ENCODE measurements around the gene SAE1. TPM values are rescaled to one million over a fixed set of nuclear protein-coding genes. Genes with fewer than 3 reads are reported as not detected.

SAE1 gene
- total and polyA plus RNA-seq, 2 of the 4 experiments (the other 2 are of a cell fraction): 165 to 184 TPM

DNA sequence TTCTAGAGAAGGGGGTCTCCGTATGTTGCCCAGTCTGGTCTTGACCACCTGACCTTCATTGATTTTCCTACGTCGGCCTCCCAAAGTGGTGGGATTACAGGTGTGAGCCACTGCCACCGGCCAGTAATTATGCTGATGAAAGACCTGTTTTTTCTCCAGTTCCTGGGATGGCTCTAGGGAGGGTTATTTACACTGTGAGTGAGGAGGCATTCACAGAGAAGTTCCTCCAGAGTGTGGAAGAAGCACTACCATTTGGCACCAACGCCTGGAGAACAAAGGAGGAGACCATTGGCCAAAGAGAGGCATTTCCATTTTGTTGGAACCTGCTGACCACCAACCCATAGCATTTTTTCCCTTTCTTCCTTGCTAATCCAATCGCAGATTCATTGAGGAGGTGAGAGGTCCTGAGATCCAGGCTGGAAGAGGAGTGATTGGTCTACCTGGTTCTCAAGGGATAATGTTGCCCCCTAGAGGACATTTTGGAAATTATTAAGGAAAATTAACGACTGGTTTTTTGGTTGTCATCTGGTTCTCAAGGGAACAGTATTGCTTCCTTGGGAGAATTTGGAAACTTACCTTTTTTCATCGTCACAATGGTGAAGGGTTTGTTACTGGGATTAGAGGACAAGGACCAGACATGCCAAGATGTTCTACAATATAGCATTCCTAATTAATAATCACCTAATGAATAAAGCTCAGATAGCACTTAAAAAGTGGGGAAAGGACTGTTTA, 5.5 kb upstream of the SAE1 start:
- intact Hi-C loops (cut with micrococcal nuclease) (loop anchor here (1.0 kb wide), 3 partner anchors 46 to 112 kb away; no protein-coding TSS in a partner anchor), dilution Hi-C loops (cut with HindIII; ENCODE audit: low sequenced_read_pairs, unreplicated experiment) (no loop called here), in situ Hi-C loops (cut with MboI; ENCODE audit: low sequenced_read_pairs) (loop anchor here (5.0 to 10.0 kb wide), 2 partner anchors 43 to 110 kb away; partner anchors contain the start of gene NPAS1)
- H3K9me1 ChIP-seq (ENCODE audit: insufficient read depth, low read length): 0 out of 2 replicates have a peak, but pooled peaks cover 3% of the 10 kb centered on the region
- no peaks in the 10 kb centered on the region for H4K20me1 ChIP-seq (ENCODE audit: insufficient read depth, low read length)
- DNase-seq (peak; percentile 78), ATAC-seq (ENCODE audit: low read depth) (peak; percentile 71)
- H3K14ac ChIP-seq (replicated peaks; ENCODE audit: low read depth, low read length): no peak overlapping the region
- H3K4me2 ChIP-seq (ENCODE audit: low read depth, low read length): no peak overlapping the region
- H3K18ac ChIP-seq (ENCODE audit: low read depth, low read length): no peak overlapping the region
- no peak overlapping the region; the same call in 2 of the 3 replicates for H2BK15ac ChIP-seq (ENCODE audit: low read depth, low read length)
- no peak overlapping the region for H3K9ac ChIP-seq (ENCODE audit: low read depth, low read length)
- ChIA-PET POLR2A (ENCODE audit: unreplicated experiment) (interaction anchor here (0.5 kb wide), 1 partner anchor 101 kb away, joined by 5 read pairs; no protein-coding TSS in a partner anchor), CTCF (interaction anchor here (0.6 to 1.1 kb wide), 4 partner anchors 31 to 112 kb away, joined by 3 to 5 read pairs (median 4); no protein-coding TSS in a partner anchor)
- H3K4me1 ChIP-seq (ENCODE audit: control insufficient read depth, insufficient read depth, low read length): peaks cover 5% of the 10 kb centered on the region
- peak overlapping the region; percentile 77 for H2AFZ ChIP-seq (replicated peaks; ENCODE audit: low read length, poor library complexity)
- H4K91ac ChIP-seq (ENCODE audit: insufficient read depth, low read depth, low read length): peak overlapping the region; percentile 36; the same call in 1 of the 2 replicates
- peak overlapping the region in 1 of 2 experiments; percentile 52; a peak in 1 of 4 replicates for H4K8ac ChIP-seq (ENCODE audit: low read depth in 2 of 2, low read length in 2 of 2)
- H3K9me3 ChIP-seq (ENCODE audit: control insufficient read depth, insufficient read depth, low read length): no peaks in the 10 kb centered on the region
- H4K5ac ChIP-seq (ENCODE audit: low read depth, low read length): no peak overlapping the region
- 0 out of 2 replicates have a peak overlapping the region, but pooled peaks have one; percentile 55 for H2BK120ac ChIP-seq (ENCODE audit: low read depth, low read length)
- H3K79me1 ChIP-seq (ENCODE audit: low read depth in 1 of 2, low read length in 2 of 2): no peaks in the 10 kb centered on the region; a peak in 1 of 4 replicates
- no TSS peak for BruUV-seq (replicated peaks)
- TF ChIP-seq CTCF (conservative IDR thresholded peaks at IDR 0.05; ENCODE audit: low read depth, low read length) (peak; percentile 83), SMC3 (IDR thresholded peaks at IDR 0.05; ENCODE audit: low read depth, low read length) (peak; percentile 66), MAZ (IDR thresholded peaks at IDR 0.05; ENCODE audit: borderline replicate concordance, low read depth, low read length) (no peak), FOS (IDR thresholded peaks at IDR 0.05; ENCODE audit: low read depth, low read length) (no peak), BHLHE40 (IDR thresholded peaks at IDR 0.05; ENCODE audit: low read depth, low read length) (no peak), RCOR1 (IDR thresholded peaks at IDR 0.05; ENCODE audit: insufficient replicate concordance, low read length) (no peak), RAD21 (IDR thresholded peaks at IDR 0.05; ENCODE audit: low read length) (peak; percentile 76), RFX5 (IDR thresholded peaks at IDR 0.05; ENCODE audit: low read depth, low read length) (no peak), CHD1 (IDR thresholded peaks at IDR 0.05; ENCODE audit: low read depth, low read length) (no peak)
- 0 out of 2 replicates have a peak overlapping the region, but pooled peaks have one; percentile 13 for H2AK5ac ChIP-seq (ENCODE audit: low read depth, low read length)
- H3K27me3 ChIP-seq (ENCODE audit: control insufficient read depth, insufficient read depth, low read length): no peaks in the 10 kb centered on the region
- no peak overlapping the region for H3K4me3 ChIP-seq (ENCODE audit: insufficient read depth, low read depth, low read length)
- no peaks in the 10 kb centered on the region for H3K36me3 ChIP-seq (ENCODE audit: control insufficient read depth, insufficient read depth, low read length)
- no peak overlapping the region for H3K27ac ChIP-seq (ENCODE audit: insufficient read depth, low read length)
- H2AK9ac ChIP-seq (replicated peaks; ENCODE audit: low read depth, low read length, poor library complexity): peak overlapping the region; percentile 21
- H3K4ac ChIP-seq (ENCODE audit: low read depth, low read length): 0 out of 2 replicates have a peak overlapping the region, but pooled peaks have one; percentile 4
- WGBS, 2 experiments (ENCODE audit: extremely low coverage in 2 of 2, insufficient read length in 1 of 2): 60% methylated on average over 2 of the region's 8 CpGs; no CpG with 5 or more reads in 1 of the 2 experiments
- no peak overlapping the region for H3K23ac ChIP-seq (ENCODE audit: low read depth, low read length)
- peak overlapping the region; percentile 2; the same call in 1 of the 2 replicates for H2BK20ac ChIP-seq (ENCODE audit: low read depth, low read length)
- H3K56ac ChIP-seq (ENCODE audit: extremely low read depth, insufficient read depth, low read length): no peak overlapping the region
- H2BK5ac ChIP-seq (ENCODE audit: low read depth, low read length, poor library complexity, severe bottlenecking): no peak overlapping the region

Measured in IMR-90 (cell line).